GM23338 (cell line): ENCODE data around the gene FBXL4. TPM values are rescaled to one million over a fixed set of nuclear protein-coding genes. Genes with fewer than 3 reads are reported as not detected.

ENCODE experiments used
- ATAC-seq: fragments of 200-7000 bp; cut with Tn5 transposase; 3 replicates; pipeline ENCODE4 v1.9.1; 2020
- DNase-seq: peaks from one replicate; pipeline ENCODE4 v3.0.0-alpha.2; 2015; ENCODE audit warnings: low spot score
- H2AFZ ChIP-seq: fragments of 200-600 bp; sonication (generic); 2 replicates; pipeline ENCODE4 v1.8.0; 2016; ENCODE audit warnings: antibody characterized with exemption, mild to moderate bottlenecking, moderate library complexity
- H3F3A ChIP-seq: fragments of 200-600 bp; sonication (generic); replicated peaks from 2 replicates; pipeline ENCODE4 v1.8.0; 2017; ENCODE audit warnings: antibody characterized with exemption, mixed run types, low read depth
- H3K27ac ChIP-seq: fragments of 200-600 bp; sonication (generic); 2 replicates; pipeline ENCODE4 v1.6.1; 2016; ENCODE audit warnings: low read depth
- H3K27me3 ChIP-seq: fragments of 200-600 bp; sonication (generic); 2 replicates; pipeline ENCODE4 v1.8.0; 2016; ENCODE audit warnings: mild to moderate bottlenecking, mixed run types, moderate library complexity; ENCODE audit not compliant: insufficient read depth
- H3K36me3 ChIP-seq: fragments of 200-600 bp; sonication (generic); 2 replicates; pipeline ENCODE4 v1.8.0; 2016; ENCODE audit warnings: mild to moderate bottlenecking; ENCODE audit not compliant: insufficient read depth
- H3K4me1 ChIP-seq: fragments of 200-600 bp; sonication (generic); 2 replicates; pipeline ENCODE4 v1.8.0; 2016; ENCODE audit warnings: mild to moderate bottlenecking, moderate library complexity; ENCODE audit not compliant: insufficient read depth
- H3K4me2 ChIP-seq: fragments of 200-600 bp; sonication (generic); 2 replicates; pipeline ENCODE4 v1.7.1; 2017; ENCODE audit warnings: mixed run types
- H3K4me3 ChIP-seq: fragments of 200-600 bp; sonication (generic); 2 replicates; pipeline ENCODE4 v1.6.1; 2016; ENCODE audit warnings: mixed run types
- H3K79me2 ChIP-seq: fragments of 200-600 bp; sonication (generic); replicated peaks from 2 replicates; pipeline ENCODE4 v1.8.0; 2017; ENCODE audit warnings: mild to moderate bottlenecking; ENCODE audit not compliant: insufficient read depth
- H3K9me2 ChIP-seq: fragments of 200-600 bp; sonication (generic); 2 replicates; pipeline ENCODE4 v1.8.0; 2017; ENCODE audit not compliant: insufficient read depth
- H4K20me1 ChIP-seq: fragments of 200-600 bp; sonication (generic); replicated peaks from 2 replicates; pipeline ENCODE4 v1.8.0; 2017; ENCODE audit warnings: mild to moderate bottlenecking; ENCODE audit not compliant: insufficient read depth
- H3K27ac Mint-ChIP-seq: 2 replicates; pipeline ENCODE4 v1.8.0; 2020; ENCODE audit warnings: inconsistent platforms, mild to moderate bottlenecking, moderate library complexity, mixed read lengths
- H3K27me3 Mint-ChIP-seq: 3 replicates; pipeline ENCODE4 v1.8.0; 2022; ENCODE audit warnings: low read depth, mild to moderate bottlenecking, moderate library complexity, mixed read lengths, inconsistent platforms; ENCODE audit not compliant: insufficient read depth, poor library complexity
- H3K36me3 Mint-ChIP-seq: 3 replicates; pipeline ENCODE4 v1.8.0; 2021; ENCODE audit warnings: low read depth, mild to moderate bottlenecking, inconsistent platforms, moderate library complexity, mixed read lengths
- H3K4me1 Mint-ChIP-seq: 3 replicates; pipeline ENCODE4 v1.8.0; 2020; ENCODE audit warnings: mild to moderate bottlenecking, inconsistent platforms, mixed read lengths
- H3K4me3 Mint-ChIP-seq: 3 replicates; pipeline ENCODE4 v1.8.0; 2021; ENCODE audit warnings: moderate library complexity, mild to moderate bottlenecking, inconsistent platforms, mixed read lengths
- H3K9me3 Mint-ChIP-seq: 3 replicates; pipeline ENCODE4 v1.8.0; 2020; ENCODE audit warnings: moderate library complexity, mild to moderate bottlenecking, inconsistent platforms, mixed read lengths
- CREB1 ChIP-seq: fragments of 250-450 bp; sonication (Bioruptor Pico); IDR thresholded peaks from 2 replicates; pipeline ENCODE4 v1.5.0; 2020; ENCODE audit warnings: low read depth, mild to moderate bottlenecking, moderate library complexity
- ETS1 ChIP-seq: IDR thresholded peaks from 2 replicates; pipeline ENCODE4 v1.6.1; 2016; ENCODE audit warnings: antibody characterized with exemption
- EZH2phosphoT487 ChIP-seq: fragments of 200-600 bp; sonication (generic); IDR thresholded peaks from one replicate; pipeline ENCODE4 v1.8.1; 2018; ENCODE audit warnings: antibody characterized with exemption; ENCODE audit not compliant: unreplicated experiment
- JUNB ChIP-seq: IDR thresholded peaks from one replicate; pipeline ENCODE4 v1.6.1; 2016; ENCODE audit warnings: antibody characterized with exemption; ENCODE audit not compliant: unreplicated experiment
- REST ChIP-seq: IDR thresholded peaks from one replicate; pipeline ENCODE4 v1.6.1; 2018; ENCODE audit warnings: antibody characterized with exemption; ENCODE audit not compliant: unreplicated experiment
- ZNF114 ChIP-seq: fragments of 250-450 bp; sonication (Bioruptor Pico); IDR thresholded peaks from 2 replicates; pipeline ENCODE4 v1.5.0; 2020; ENCODE audit warnings: mild to moderate bottlenecking, moderate library complexity
- ZNF462 ChIP-seq: fragments of 250-450 bp; sonication (Bioruptor Pico); IDR thresholded peaks from 2 replicates; pipeline ENCODE4 v1.5.0; 2020; ENCODE audit warnings: mild to moderate bottlenecking, moderate library complexity
- polyA plus RNA-seq: library from polyadenylated mRNA; unstranded; fragments of >200 nt; fragmentation: Nextera tagmentation; extraction: Ambion mirVana; gene quantifications from 2 replicates; pipeline ENCODE4 v1.2.1, GENCODE V29; 2016
- total RNA-seq: library from RNA; depleted of rRNA; stranded (reverse); fragments of >200 nt; shearing (Covaris generic); gene quantifications from 2 replicates; pipeline ENCODE4 v1.2.3, GENCODE V29; 2014

Gene FBXL4
- total and polyA plus RNA-seq, 2 experiments from 2014 or later, result 8.5 to 23.4 TPM

- TF ChIP-seq ZNF462, result no peak
- no peak for TF ChIP-seq EZH2phosphoT487
Observed at GRCh38 chr6:98929498-98930060, 18.2 kb downstream of the FBXL4 start (continued).

- H3K4me3 ChIP-seq, result no peak overlapping the region
- H3K27ac ChIP-seq, result no peak overlapping the region
- peaks cover 4% of the 10 kb centered on the region; the same call in 2 of the 3 replicates for H3K36me3 Mint-ChIP-seq
- H3K36me3 ChIP-seq, result no peaks in the 10 kb centered on the region
- no peak overlapping the region for H3K27ac Mint-ChIP-seq
- H3K27me3 ChIP-seq, result no peaks in the 10 kb centered on the region
- peaks cover 36% of the 10 kb centered on the region for H3K4me1 ChIP-seq
- H3K79me2 ChIP-seq, result peaks cover 12% of the 10 kb centered on the region
- no peak overlapping the region for H3K4me2 ChIP-seq
- H3K27me3 Mint-ChIP-seq, result no peaks in the 10 kb centered on the region
- ATAC-seq, result no peak
- H3K4me1 Mint-ChIP-seq, result peaks cover 35% of the 10 kb centered on the region
- H3F3A ChIP-seq, result no peaks in the 10 kb centered on the region
- no peak overlapping the region for H3K4me3 Mint-ChIP-seq
- DNase-seq, result no peak
- no peaks in the 10 kb centered on the region; the same call in 1 of the 2 replicates for H4K20me1 ChIP-seq
- H2AFZ ChIP-seq, result no peak overlapping the region
- H3K9me3 Mint-ChIP-seq, result no peaks in the 10 kb centered on the region; the same call in 2 of the 3 replicates
- no peaks in the 10 kb centered on the region for H3K9me2 ChIP-seq
- TF ChIP-seq REST, result no peak
- TF ChIP-seq ETS1, result no peak
- TF ChIP-seq EZH2phosphoT487, result no peak
- TF ChIP-seq ZNF114, result no peak
- no peak for TF ChIP-seq JUNB
- TF ChIP-seq CREB1 (CRISPR knock-in tag), result no peak
Observed at GRCh38 chr6:98928688-98929087, 19.1 kb downstream of the FBXL4 start.
